ENCODE measurements around the gene FUOM. TPM values are rescaled to one million over a fixed set of nuclear protein-coding genes. Genes with fewer than 3 reads are reported as not detected.

FUOM gene
- total and polyA plus RNA-seq, 2 experiments from 2014 or later = 30.8 to 33.9 TPM

DNA sequence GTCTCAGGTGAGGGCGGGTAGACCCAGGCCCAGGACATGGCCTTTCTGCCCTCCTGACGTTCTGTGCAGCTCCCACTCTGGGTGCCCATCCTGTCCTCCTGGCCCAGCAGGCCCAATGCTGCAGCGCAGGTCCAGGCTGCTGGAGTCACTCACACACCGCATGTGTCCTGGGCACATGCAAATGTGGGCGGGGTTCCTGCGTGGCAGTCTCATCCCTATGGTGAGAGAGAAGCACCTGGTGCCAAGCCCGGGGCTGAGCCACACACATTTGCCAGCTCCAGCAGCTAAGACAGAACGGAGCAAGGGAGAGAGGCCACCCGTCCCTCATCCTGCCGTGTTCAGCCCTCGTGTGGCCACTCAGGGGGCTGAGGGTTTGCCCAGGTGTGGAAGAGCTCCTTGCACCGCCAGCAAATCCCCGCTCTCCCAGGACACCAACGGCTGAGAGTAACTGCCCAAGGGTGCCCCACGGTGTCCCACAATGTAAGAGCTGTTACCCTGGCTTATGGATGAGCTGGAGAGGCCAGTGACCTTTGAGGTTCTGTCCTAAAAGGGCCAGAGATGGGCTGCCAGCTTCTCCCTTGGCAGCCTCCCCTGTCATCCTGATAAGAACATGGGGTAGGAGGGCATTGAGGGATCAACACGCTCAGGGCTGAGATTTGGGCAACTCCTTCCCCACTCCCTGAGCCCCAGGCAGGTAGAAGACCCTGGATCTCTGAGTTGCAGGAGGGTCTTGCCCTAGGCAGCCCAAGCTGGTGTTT, 4.4 kb downstream of the FUOM start:
- no peaks in the 10 kb centered on the region for H3K9me3 Mint-ChIP-seq
- no peak overlapping the region for H3K27ac ChIP-seq (ENCODE audit: low read depth)
- H3K4me2 ChIP-seq = no peak overlapping the region
- no peaks in the 10 kb centered on the region; the same call in 2 of the 3 replicates for H3K4me1 Mint-ChIP-seq
- H3K4me3 Mint-ChIP-seq = no peak overlapping the region
- H3K36me3 ChIP-seq (ENCODE audit: insufficient read depth) = no peaks in the 10 kb centered on the region
- 0 out of 2 replicates have a peak, but pooled peaks cover 3% of the 10 kb centered on the region for H3F3A ChIP-seq (replicated peaks; ENCODE audit: low read depth)
- ATAC-seq (no peak), DNase-seq (ENCODE audit: low spot score) (no peak)
- no peaks in the 10 kb centered on the region for H3K36me3 Mint-ChIP-seq (ENCODE audit: low read depth)
- 0 out of 2 replicates have a peak, but pooled peaks cover 4% of the 10 kb centered on the region for H3K79me2 ChIP-seq (replicated peaks; ENCODE audit: insufficient read depth)
- TF ChIP-seq NANOG (IDR thresholded peaks at IDR 0.05; ENCODE audit: borderline replicate concordance) (no peak), POLR2AphosphoS5 (IDR thresholded peaks at IDR 0.05; ENCODE audit: low read depth) (no peak; the same call in 1 of the 2 replicates), EZH2phosphoT487 (IDR thresholded peaks at IDR 0.05; ENCODE audit: unreplicated experiment) (no peak), ZNF331 (CRISPR knock-in tag; IDR thresholded peaks at IDR 0.05; ENCODE audit: low read depth) (no peak), CREB1 (CRISPR knock-in tag; IDR thresholded peaks at IDR 0.05; ENCODE audit: low read depth) (no peak), STAT1 (IDR thresholded peaks at IDR 0.05; ENCODE audit: unreplicated experiment) (no peak), ZNF114 (CRISPR knock-in tag; IDR thresholded peaks at IDR 0.05) (no peak), EZH2 (IDR thresholded peaks at IDR 0.05; ENCODE audit: low read depth, unreplicated experiment) (no peak), JUNB (IDR thresholded peaks at IDR 0.05; ENCODE audit: unreplicated experiment) (no peak)
- TF ChIP-seq, protein P1, sequence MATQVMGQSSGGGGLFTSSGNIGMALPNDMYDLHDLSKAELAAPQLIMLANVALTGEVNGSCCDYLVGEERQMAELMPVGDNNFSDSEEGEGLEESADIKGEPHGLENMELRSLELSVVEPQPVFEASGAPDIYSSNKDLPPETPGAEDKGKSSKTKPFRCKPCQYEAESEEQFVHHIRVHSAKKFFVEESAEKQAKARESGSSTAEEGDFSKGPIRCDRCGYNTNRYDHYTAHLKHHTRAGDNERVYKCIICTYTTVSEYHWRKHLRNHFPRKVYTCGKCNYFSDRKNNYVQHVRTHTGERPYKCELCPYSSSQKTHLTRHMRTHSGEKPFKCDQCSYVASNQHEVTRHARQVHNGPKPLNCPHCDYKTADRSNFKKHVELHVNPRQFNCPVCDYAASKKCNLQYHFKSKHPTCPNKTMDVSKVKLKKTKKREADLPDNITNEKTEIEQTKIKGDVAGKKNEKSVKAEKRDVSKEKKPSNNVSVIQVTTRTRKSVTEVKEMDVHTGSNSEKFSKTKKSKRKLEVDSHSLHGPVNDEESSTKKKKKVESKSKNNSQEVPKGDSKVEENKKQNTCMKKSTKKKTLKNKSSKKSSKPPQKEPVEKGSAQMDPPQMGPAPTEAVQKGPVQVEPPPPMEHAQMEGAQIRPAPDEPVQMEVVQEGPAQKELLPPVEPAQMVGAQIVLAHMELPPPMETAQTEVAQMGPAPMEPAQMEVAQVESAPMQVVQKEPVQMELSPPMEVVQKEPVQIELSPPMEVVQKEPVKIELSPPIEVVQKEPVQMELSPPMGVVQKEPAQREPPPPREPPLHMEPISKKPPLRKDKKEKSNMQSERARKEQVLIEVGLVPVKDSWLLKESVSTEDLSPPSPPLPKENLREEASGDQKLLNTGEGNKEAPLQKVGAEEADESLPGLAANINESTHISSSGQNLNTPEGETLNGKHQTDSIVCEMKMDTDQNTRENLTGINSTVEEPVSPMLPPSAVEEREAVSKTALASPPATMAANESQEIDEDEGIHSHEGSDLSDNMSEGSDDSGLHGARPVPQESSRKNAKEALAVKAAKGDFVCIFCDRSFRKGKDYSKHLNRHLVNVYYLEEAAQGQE (IDR thresholded peaks at IDR 0.05; ENCODE audit: unreplicated experiment) = no peak
- TF ChIP-seq, protein P2, sequence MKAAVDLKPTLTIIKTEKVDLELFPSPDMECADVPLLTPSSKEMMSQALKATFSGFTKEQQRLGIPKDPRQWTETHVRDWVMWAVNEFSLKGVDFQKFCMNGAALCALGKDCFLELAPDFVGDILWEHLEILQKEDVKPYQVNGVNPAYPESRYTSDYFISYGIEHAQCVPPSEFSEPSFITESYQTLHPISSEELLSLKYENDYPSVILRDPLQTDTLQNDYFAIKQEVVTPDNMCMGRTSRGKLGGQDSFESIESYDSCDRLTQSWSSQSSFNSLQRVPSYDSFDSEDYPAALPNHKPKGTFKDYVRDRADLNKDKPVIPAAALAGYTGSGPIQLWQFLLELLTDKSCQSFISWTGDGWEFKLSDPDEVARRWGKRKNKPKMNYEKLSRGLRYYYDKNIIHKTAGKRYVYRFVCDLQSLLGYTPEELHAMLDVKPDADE (IDR thresholded peaks at IDR 0.05) = no peak
- TF ChIP-seq, protein P3, sequence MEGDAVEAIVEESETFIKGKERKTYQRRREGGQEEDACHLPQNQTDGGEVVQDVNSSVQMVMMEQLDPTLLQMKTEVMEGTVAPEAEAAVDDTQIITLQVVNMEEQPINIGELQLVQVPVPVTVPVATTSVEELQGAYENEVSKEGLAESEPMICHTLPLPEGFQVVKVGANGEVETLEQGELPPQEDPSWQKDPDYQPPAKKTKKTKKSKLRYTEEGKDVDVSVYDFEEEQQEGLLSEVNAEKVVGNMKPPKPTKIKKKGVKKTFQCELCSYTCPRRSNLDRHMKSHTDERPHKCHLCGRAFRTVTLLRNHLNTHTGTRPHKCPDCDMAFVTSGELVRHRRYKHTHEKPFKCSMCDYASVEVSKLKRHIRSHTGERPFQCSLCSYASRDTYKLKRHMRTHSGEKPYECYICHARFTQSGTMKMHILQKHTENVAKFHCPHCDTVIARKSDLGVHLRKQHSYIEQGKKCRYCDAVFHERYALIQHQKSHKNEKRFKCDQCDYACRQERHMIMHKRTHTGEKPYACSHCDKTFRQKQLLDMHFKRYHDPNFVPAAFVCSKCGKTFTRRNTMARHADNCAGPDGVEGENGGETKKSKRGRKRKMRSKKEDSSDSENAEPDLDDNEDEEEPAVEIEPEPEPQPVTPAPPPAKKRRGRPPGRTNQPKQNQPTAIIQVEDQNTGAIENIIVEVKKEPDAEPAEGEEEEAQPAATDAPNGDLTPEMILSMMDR (conservative IDR thresholded peaks at IDR 0.05; ENCODE audit: low read depth in 2 of 2) = no peak
- TF ChIP-seq, protein P4, sequence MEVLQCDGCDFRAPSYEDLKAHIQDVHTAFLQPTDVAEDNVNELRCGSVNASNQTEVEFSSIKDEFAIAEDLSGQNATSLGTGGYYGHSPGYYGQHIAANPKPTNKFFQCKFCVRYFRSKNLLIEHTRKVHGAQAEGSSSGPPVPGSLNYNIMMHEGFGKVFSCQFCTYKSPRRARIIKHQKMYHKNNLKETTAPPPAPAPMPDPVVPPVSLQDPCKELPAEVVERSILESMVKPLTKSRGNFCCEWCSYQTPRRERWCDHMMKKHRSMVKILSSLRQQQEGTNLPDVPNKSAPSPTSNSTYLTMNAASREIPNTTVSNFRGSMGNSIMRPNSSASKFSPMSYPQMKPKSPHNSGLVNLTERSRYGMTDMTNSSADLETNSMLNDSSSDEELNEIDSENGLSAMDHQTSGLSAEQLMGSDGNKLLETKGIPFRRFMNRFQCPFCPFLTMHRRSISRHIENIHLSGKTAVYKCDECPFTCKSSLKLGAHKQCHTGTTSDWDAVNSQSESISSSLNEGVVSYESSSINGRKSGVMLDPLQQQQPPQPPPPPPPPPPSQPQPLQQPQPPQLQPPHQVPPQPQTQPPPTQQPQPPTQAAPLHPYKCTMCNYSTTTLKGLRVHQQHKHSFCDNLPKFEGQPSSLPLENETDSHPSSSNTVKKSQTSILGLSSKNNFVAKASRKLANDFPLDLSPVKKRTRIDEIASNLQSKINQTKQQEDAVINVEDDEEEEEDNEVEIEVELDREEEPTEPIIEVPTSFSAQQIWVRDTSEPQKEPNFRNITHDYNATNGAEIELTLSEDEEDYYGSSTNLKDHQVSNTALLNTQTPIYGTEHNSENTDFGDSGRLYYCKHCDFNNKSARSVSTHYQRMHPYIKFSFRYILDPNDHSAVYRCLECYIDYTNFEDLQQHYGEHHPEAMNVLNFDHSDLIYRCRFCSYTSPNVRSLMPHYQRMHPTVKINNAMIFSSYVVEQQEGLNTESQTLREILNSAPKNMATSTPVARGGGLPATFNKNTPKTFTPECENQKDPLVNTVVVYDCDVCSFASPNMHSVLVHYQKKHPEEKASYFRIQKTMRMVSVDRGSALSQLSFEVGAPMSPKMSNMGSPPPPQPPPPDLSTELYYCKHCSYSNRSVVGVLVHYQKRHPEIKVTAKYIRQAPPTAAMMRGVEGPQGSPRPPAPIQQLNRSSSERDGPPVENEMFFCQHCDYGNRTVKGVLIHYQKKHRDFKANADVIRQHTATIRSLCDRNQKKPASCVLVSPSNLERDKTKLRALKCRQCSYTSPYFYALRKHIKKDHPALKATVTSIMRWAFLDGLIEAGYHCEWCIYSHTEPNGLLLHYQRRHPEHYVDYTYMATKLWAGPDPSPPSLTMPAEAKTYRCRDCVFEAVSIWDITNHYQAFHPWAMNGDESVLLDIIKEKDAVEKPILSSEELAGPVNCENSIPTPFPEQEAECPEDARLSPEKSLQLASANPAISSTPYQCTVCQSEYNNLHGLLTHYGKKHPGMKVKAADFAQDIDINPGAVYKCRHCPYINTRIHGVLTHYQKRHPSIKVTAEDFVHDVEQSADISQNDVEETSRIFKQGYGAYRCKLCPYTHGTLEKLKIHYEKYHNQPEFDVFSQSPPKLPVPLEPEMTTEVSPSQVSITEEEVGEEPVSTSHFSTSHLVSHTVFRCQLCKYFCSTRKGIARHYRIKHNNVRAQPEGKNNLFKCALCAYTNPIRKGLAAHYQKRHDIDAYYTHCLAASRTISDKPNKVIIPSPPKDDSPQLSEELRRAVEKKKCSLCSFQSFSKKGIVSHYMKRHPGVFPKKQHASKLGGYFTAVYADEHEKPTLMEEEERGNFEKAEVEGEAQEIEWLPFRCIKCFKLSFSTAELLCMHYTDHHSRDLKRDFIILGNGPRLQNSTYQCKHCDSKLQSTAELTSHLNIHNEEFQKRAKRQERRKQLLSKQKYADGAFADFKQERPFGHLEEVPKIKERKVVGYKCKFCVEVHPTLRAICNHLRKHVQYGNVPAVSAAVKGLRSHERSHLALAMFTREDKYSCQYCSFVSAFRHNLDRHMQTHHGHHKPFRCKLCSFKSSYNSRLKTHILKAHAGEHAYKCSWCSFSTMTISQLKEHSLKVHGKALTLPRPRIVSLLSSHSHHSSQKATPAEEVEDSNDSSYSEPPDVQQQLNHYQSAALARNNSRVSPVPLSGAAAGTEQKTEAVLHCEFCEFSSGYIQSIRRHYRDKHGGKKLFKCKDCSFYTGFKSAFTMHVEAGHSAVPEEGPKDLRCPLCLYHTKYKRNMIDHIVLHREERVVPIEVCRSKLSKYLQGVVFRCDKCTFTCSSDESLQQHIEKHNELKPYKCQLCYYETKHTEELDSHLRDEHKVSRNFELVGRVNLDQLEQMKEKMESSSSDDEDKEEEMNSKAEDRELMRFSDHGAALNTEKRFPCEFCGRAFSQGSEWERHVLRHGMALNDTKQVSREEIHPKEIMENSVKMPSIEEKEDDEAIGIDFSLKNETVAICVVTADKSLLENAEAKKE (CRISPR knock-in tag; IDR thresholded peaks at IDR 0.05) = no peak
- H4K20me1 ChIP-seq (replicated peaks; ENCODE audit: insufficient read depth) = no peaks in the 10 kb centered on the region; the same call in 1 of the 2 replicates
- H3K27ac Mint-ChIP-seq = no peak overlapping the region
- H3K4me3 ChIP-seq = no peak overlapping the region
- peaks cover 20% of the 10 kb centered on the region for H3K27me3 Mint-ChIP-seq (ENCODE audit: insufficient read depth, low read depth, poor library complexity)
- no peaks in the 10 kb centered on the region for H3K4me1 ChIP-seq (ENCODE audit: insufficient read depth)
- no peaks in the 10 kb centered on the region for H3K27me3 ChIP-seq (ENCODE audit: insufficient read depth)
- H2AFZ ChIP-seq = no peak overlapping the region
- no peaks in the 10 kb centered on the region for H3K9me2 ChIP-seq (ENCODE audit: insufficient read depth)

Measured in GM23338 (cell line).